Activated CD8-positive, alpha-beta memory T cell treated with anti-CD3 and anti-CD28 coated beads for 24 hours (primary cell): ENCODE data around the gene SEMA4F.
"Not testable (repeated sequence)": the region's sequence is repeated elsewhere in the genome, so short reads cannot be mapped to it uniquely, and the experiment has no call there.

Experiments
- DNase-seq: peaks from one replicate; pipeline ENCODE4 v3.0.0-alpha.2; 2020

Gene SEMA4F

GRCh38 chr2:74653985-74654882 is at the start of gene SEMA4F:
TSS of gene SEMA4F (plus strand) at chr2:74654247. CDS start at chr2:74654377, 130 bp downstream.
- peak; percentile 97 for DNase-seq

DNA sequence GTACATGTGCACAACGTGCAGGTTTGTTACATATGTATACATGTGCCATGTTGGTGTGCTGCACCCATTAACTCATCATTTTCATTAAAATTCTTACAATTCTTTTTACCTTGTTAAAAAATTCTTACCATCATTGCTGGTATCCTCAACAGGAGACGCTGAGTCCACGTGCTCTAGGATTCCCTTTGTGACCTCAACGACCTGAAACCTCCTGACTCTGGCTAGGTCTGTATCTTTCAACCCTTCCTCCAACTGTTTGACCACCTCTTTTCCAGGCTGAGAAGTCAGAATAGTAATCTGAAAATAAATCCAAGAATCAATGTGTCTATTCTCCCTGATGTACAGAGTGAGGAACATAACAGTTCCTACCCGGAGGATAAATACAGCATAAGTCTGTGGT is 47.1 kb upstream of the SEMA4F start:
- DNase-seq, result no peak

- DNase-seq, result no peak
These were observed 36.9 kb upstream of the SEMA4F start for GRCh38 chr2:74617122-74617521.

GRCh38 chr2:74618410-74619083 is 35.5 kb upstream of the SEMA4F start:
- DNase-seq, result no peak

DNA sequence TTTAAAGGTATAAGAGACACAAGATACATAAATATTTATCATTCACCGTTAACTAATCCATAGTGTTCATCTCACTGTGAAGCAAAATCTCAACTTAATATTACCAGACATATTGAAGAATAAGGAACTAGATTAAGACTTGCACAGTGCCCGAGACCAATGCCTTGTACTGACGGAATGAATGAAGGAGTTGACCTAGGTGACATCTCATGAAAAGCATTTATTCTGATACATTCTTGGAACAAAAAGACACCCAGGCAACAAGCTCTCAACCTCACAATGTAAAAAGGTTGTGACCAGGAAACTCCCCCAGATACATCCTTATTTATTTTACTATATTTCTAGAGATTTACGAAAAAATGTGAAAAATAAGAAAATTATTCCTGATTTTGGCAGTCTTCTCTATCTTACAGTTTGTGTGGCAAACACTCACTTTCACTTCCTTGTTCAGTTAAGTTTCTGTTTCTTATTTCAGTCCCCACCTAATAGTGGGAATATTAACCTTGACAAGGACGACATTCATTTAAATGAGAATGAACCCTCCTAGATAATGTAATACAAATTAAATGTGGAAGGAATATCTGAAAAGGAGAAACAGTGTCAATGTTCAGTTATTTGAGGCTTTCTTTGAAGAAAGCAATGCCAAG is 34.3 kb upstream of the SEMA4F start:
- no peak for DNase-seq

- no peak for DNase-seq
These were observed 33.4 kb upstream of the SEMA4F start for GRCh38 chr2:74620671-74621070.

- DNase-seq, result no peak
These were observed 28.2 kb upstream of the SEMA4F start for GRCh38 chr2:74625658-74626425.

GRCh38 chr2:74628538-74629105 is 25.4 kb upstream of the SEMA4F start:
- DNase-seq, result no peak

GRCh38 chr2:74630454-74630853 is 23.6 kb upstream of the SEMA4F start:
- not testable (repeated sequence) for DNase-seq

GRCh38 chr2:74632209-74632938 is 21.7 kb upstream of the SEMA4F start:
- DNase-seq, result no peak

- no peak for DNase-seq
These were observed 21.1 kb upstream of the SEMA4F start for GRCh38 chr2:74632939-74633312.

- DNase-seq, result no peak
These were observed 14.5 kb upstream of the SEMA4F start for GRCh38 chr2:74639550-74639949.

DNA sequence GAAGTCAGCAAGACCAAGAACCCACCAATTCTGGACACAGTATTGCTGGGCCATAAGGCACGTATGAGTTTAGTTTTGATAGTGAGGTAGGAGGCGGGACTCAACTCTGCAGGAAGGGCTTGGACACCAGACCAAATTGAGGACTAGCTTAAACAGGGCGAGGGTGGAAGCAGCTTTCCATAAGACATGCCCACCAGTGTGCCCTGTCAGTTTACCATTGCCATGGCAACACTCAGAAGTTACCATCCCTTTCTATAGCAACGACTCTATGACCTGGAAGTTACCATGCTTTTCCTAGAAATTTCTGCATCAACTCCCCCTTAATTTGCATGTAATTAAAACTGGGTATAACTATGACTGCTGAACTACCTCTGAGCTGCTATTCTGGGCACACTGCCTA is 8.7 kb upstream of the SEMA4F start:
- DNase-seq, result no peak

DNA sequence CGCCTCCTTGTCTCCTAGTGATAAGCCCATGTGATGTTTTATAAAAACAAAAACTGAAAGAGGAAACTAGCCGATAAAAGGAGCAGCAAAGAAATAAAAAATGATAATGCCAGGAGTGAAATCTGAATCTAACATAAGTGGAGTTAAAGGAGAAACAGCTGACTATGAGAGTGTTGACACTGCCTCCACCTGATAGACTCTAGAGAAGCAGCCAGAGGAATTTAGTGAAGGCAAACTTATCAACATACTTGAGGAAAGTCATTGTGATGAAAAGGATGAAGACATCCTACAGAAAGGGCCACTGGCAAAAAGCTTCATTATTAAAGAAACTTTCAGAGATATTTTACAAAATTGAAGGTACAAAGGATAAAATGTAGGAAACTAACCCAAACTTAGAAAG is 7.8 kb upstream of the SEMA4F start:
- no peak for DNase-seq

DNA sequence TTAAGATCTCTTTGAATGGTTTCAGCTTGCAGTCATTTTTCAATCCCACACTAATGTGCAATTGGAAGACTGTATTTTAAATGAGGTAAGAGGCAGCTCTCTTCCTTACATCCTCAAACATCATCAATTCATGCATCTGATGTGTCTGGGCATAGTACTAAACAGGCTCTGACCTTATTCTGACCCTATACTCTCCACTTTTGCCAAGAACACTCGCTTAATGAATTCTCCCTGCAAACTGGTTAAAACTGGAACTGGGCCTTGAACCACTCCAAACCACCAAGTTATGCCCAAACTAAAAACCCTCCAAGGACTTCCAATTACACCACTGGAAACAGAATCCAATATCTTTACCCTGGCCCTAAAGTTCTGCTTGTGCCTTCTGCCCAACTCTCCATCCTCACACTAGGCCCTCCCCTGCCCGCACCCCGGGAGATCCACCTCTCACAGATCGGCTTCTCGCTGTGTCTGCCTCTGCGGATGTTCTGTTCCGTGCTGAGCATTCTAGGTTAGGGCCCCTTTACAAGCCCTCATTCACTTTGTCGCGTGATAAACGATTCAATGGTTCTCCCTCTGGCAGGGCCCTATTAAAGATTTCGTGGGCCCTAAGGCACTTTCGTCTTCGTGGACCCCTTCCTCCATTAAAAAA is 7.1 kb upstream of the SEMA4F start:
- no peak for DNase-seq

DNA sequence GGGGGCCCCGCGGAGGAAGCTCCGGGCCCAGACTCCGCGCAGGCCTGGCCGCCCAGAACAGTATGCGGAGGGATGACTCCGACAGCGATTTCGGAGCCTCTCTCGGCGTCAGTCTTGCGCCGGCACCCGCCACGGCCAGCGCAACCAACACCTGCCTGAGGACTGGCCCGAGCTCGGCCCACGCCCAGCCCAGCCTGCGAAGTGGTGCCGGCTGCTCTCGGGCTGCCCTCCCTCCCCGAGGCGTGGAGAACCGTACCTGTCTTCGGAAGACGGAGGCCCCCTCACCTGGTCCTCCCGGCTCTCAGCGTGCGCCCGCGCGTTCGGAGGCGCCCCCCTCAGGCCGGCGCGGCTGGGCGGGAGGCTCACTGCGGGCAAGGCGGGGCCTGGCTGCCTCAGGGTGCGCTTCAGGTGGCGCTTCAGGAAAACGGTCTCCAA is 6.0 kb upstream of the SEMA4F start, which contains the start of gene M1AP:
Gene M1AP (minus strand): TSS at position 322 of the 435 bp plus-strand sequence. CDS start 8,055 bp downstream, outside the sequence.
- DNase-seq, result no peak

GRCh38 chr2:74653589-74653984 is 460 bp upstream of the SEMA4F start:
- no peak for DNase-seq

- no peak for DNase-seq
These were observed 1.5 kb downstream of the SEMA4F start for GRCh38 chr2:74655579-74655978.

GRCh38 chr2:74658516-74658915 is 4.5 kb downstream of the SEMA4F start:
- no peak for DNase-seq

- no peak for DNase-seq
These were observed 5.4 kb downstream of the SEMA4F start for GRCh38 chr2:74659462-74659861.

GRCh38 chr2:74668087-74668486 is 14.0 kb downstream of the SEMA4F start:
- no peak for DNase-seq
